Measurements from ENCODE around the gene MGAT3.

GRCh38 chr22:39449708-39450107 is 7.1 kb upstream of the MGAT3 start:
- TF ChIP-seq, protein P1, sequence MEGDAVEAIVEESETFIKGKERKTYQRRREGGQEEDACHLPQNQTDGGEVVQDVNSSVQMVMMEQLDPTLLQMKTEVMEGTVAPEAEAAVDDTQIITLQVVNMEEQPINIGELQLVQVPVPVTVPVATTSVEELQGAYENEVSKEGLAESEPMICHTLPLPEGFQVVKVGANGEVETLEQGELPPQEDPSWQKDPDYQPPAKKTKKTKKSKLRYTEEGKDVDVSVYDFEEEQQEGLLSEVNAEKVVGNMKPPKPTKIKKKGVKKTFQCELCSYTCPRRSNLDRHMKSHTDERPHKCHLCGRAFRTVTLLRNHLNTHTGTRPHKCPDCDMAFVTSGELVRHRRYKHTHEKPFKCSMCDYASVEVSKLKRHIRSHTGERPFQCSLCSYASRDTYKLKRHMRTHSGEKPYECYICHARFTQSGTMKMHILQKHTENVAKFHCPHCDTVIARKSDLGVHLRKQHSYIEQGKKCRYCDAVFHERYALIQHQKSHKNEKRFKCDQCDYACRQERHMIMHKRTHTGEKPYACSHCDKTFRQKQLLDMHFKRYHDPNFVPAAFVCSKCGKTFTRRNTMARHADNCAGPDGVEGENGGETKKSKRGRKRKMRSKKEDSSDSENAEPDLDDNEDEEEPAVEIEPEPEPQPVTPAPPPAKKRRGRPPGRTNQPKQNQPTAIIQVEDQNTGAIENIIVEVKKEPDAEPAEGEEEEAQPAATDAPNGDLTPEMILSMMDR (IDR thresholded peaks at IDR 0.05; ENCODE audit: borderline replicate concordance, extremely low read depth, low read length, poor library complexity, severe bottlenecking): no peak
- TF ChIP-seq EZH2 (IDR thresholded peaks at IDR 0.05; ENCODE audit: borderline replicate concordance, low read depth, low read length, severe bottlenecking): no peak

Data from DND-41 (cell line).